Measurements from ENCODE around the gene TMEM80. TPM values are rescaled to one million over a fixed set of nuclear protein-coding genes. Genes with fewer than 3 reads are reported as not detected.

TMEM80 gene
- total and polyA plus RNA-seq, 7 donors = 7.9 to 41.5 (median 27.6) TPM

DNA sequence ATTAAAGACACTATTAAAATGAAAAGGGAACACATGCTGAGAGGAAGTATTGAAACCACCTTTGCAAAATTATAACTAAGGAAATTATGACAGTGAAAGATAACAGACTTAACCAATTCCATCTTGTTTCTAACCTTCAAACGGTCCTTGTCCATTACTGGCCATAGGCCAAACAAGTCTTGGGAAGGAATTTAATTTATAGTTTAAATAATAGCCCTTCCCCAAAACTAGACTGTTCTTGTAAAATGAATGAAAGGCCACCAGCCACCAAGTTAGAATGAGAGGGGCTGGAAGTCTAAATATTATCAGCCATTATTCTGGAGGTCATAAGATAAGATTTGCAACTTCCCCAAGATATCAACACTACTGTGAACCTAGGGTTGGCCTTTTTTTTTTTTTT lies 49.8 kb downstream of the TMEM80 start:
- H3K36me3 ChIP-seq = no peaks in the 10 kb centered on the region
- H3K27me3 ChIP-seq = peaks cover 0 to 4% (median 0%) of the 10 kb centered on the region in 3 donors
- H3K4me3 ChIP-seq = no peak overlapping the region
- H3K9me3 ChIP-seq = no peaks in the 10 kb centered on the region
- H3K4me1 ChIP-seq = peaks cover 0 to 30% (median 22%) of the 10 kb centered on the region in 4 donors
- 28 to 40% methylated on average over 1 of the region's 1 CpG for WGBS, 2 donors
- TF ChIP-seq, protein P1, sequence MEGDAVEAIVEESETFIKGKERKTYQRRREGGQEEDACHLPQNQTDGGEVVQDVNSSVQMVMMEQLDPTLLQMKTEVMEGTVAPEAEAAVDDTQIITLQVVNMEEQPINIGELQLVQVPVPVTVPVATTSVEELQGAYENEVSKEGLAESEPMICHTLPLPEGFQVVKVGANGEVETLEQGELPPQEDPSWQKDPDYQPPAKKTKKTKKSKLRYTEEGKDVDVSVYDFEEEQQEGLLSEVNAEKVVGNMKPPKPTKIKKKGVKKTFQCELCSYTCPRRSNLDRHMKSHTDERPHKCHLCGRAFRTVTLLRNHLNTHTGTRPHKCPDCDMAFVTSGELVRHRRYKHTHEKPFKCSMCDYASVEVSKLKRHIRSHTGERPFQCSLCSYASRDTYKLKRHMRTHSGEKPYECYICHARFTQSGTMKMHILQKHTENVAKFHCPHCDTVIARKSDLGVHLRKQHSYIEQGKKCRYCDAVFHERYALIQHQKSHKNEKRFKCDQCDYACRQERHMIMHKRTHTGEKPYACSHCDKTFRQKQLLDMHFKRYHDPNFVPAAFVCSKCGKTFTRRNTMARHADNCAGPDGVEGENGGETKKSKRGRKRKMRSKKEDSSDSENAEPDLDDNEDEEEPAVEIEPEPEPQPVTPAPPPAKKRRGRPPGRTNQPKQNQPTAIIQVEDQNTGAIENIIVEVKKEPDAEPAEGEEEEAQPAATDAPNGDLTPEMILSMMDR (IDR thresholded peaks at IDR 0.05) = no peak
- TF ChIP-seq POLR2AphosphoS5 (IDR thresholded peaks at IDR 0.05) (no peak), EP300 (IDR thresholded peaks at IDR 0.05) (no peak), POLR2A (IDR thresholded peaks at IDR 0.05) (no peak)
- no peak overlapping the region for H3K27ac ChIP-seq
- intact Hi-C loops (cut with DNase I) = loop anchor here (5.0 kb wide), 1 partner anchor 52 kb away; the partner anchor contains the start of gene SLC25A22
- DNase-seq = no peak

DNA sequence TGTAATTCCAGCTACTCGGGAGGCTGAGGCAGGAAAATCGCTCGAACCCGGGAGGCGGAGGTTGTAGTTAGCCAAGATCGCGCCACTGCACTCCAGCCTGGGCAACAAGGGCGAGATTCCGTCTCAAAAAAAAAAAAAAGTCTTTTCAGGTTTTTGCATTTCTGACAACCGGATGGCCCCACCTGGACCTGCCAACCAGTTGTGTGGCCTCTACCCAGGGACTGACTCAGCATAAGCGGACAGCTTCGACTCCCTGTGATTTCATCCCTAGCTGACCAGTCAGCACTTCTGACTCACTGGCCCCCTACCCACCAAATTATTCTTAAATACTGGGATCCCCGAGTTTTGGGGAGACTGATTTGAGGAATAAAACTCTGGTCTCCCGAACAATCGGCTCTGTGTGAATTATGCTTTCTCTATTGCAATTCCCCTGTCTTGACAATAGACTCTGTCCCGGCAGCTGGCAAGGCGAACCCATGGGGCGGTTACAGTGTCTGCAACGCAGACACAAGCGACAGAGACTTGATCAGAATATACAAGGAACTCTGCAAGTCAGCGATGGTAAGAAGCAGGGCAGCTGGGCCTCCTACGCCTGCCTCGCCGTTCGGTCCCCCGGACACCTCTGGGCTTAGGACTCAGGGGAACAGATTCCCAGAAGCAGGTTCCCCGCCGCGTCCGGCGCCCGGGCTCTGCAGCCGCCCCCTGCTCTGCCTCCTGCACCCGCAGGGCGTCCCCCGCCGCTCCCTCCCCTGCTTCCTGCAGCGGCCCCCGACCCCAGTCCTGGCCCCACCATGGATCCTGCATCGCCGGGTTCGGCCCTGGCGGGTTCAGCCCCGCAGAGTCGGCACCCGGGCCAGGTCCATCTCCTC lies 50.9 kb downstream of the TMEM80 start:
- no peaks in the 10 kb centered on the region for H3K9me3 ChIP-seq
- H3K4me3 ChIP-seq = peak overlapping the region; percentile 76 to 99 (median 97)
- H3K27me3 ChIP-seq = no peaks in the 10 kb centered on the region
- TF ChIP-seq POLR2A (IDR thresholded peaks at IDR 0.05) (no peak), POLR2AphosphoS5 (IDR thresholded peaks at IDR 0.05) (no peak)
- TF ChIP-seq, protein P1 (IDR thresholded peaks at IDR 0.05) = no peak
- peak overlapping the region; percentile 82 to 89 (median 87) for H3K27ac ChIP-seq
- H3K36me3 ChIP-seq = no peaks in the 10 kb centered on the region
- WGBS, 2 donors = 26 to 27% methylated on average over 46 of the region's 46 CpGs
- peak; percentile 65 for DNase-seq
- intact Hi-C loops (cut with DNase I) = loop anchor here (5.0 kb wide), 1 partner anchor 51 kb away; the partner anchor contains the start of gene SLC25A22
- H3K4me1 ChIP-seq = peaks cover 0 to 30% (median 22%) of the 10 kb centered on the region in 4 donors

DNA sequence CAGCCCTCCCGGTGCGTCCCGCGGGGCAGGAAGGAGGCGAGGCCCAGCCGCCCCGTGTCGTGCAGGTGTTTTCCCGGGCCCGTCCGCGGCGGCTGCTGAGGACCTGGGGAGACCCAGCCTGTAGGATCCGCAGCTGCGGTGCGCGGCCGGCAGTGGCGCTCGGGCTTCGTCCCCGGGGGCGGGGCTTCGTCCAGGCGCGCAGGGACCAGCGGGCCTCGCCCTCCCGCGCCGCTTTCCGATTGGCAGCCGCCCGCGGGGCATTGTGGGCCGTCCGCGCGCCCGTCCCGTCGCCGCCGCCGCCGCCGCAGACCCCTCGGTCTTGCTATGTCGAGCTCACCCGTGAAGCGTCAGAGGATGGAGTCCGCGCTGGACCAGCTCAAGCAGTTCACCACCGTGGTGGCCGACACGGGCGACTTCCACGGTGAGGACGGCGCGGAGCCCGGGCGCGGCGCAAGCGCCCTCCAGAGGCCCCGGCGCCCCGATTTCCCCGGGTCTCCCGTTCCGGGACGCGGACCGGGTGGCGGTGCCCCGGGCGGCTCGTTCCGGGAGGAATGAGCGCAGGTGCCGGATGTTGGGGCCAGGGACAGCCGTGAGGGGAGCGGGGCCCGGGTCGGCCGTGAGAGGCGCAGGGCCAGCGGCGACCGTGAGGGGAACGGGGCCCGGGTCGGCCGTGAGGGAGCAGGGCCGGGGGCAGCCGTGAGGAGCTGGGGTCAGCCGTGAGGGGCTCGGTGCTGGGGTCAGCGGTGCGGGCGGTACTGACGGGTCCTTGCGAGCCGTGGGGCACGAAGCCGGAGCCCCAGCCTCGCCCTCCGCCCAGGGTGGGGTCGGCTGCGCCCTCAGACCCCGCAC lies 51.8 kb downstream of the TMEM80 start, which contains the start of gene TALDO1:
TSS of gene TALDO1 (plus strand) at position 307 of the 849 bp plus-strand sequence. CDS start at position 325, 18 bp downstream.
- Histone ChIP-seq H3K4me3 (peak within 1 kb of the TSS; percentile 76 to 99 (median 97)), H3K9me3 (no peaks in the 10 kb centered on the region), H3K4me1 (peaks cover 0 to 30% (median 22%) of the 10 kb centered on the region in 4 donors), H3K27me3 (no peaks in the 10 kb centered on the region), H3K27ac (peak within 1 kb of the TSS; percentile 82 to 89 (median 87)), H3K36me3 (no peaks in the 10 kb centered on the region)
- 0% methylated on average over 112 of the region's 112 CpGs for WGBS, 2 donors
- DNase-seq = peak; percentile 95
- intact Hi-C loops (cut with DNase I) = loop anchor here (5.0 kb wide), 1 partner anchor 50 kb away; the partner anchor contains the start of gene SLC25A22
- TF ChIP-seq EP300 (IDR thresholded peaks at IDR 0.05) (no peak), POLR2A (IDR thresholded peaks at IDR 0.05) (peak; percentile 16 to 41), POLR2AphosphoS5 (IDR thresholded peaks at IDR 0.05) (peak; percentile 39 to 90 (median 69))
- TF ChIP-seq, protein P1 (IDR thresholded peaks at IDR 0.05) = peak in 1 of 4 experiments; percentile 20

DNA sequence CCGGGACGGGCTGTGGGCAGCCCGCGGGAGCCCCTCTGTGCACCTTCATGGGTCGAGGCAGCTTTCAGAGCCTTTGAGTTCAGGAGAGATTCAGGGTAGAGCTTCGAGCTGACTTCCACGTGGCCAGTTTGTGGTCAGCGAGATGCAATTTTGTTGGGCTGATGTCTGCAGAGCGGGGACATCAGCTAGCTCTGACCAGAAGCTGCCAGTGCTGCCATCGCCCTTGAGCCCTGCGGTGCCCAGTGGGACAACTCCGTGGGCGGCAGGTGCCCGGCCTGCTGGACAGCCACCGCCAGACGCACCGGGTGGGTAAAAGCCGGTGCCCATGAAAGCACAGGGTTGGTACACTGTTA lies 52.4 kb downstream of the TMEM80 start:
- peak overlapping the region; percentile 76 to 99 (median 97) for H3K4me3 ChIP-seq
- TF ChIP-seq, protein P1 (IDR thresholded peaks at IDR 0.05) = no peak
- no peak for TF ChIP-seq EP300 (IDR thresholded peaks at IDR 0.05)
- TF ChIP-seq POLR2AphosphoS5 (IDR thresholded peaks at IDR 0.05) = no peak
- no peak for TF ChIP-seq POLR2A (IDR thresholded peaks at IDR 0.05)
- peak overlapping the region; percentile 82 to 89 (median 87) for H3K27ac ChIP-seq
- H3K9me3 ChIP-seq = no peaks in the 10 kb centered on the region
- peaks cover 0 to 30% (median 22%) of the 10 kb centered on the region in 4 donors for H3K4me1 ChIP-seq
- intact Hi-C loops (cut with DNase I) = loop anchor here (5.0 kb wide), 1 partner anchor 49 kb away; the partner anchor contains the start of gene SLC25A22
- WGBS, 2 donors = 3 to 4% methylated on average over 18 of the region's 18 CpGs
- no peaks in the 10 kb centered on the region for H3K27me3 ChIP-seq
- DNase-seq = peak; percentile 64
- no peaks in the 10 kb centered on the region for H3K36me3 ChIP-seq
